GM12892 (cell line): ENCODE data around the gene RBM7.

Experiments
- POLR2A ChIP-seq: IDR thresholded peaks from 2 replicates; pipeline ENCODE4 v1.6.1; 2011; ENCODE audit warnings: low read depth, low read length, control low read depth
- TAF1 ChIP-seq: IDR thresholded peaks from 2 replicates; pipeline ENCODE4 v1.6.1; 2011; ENCODE audit warnings: low read depth, mild to moderate bottlenecking, control low read depth, low read length, borderline replicate concordance

DNA sequence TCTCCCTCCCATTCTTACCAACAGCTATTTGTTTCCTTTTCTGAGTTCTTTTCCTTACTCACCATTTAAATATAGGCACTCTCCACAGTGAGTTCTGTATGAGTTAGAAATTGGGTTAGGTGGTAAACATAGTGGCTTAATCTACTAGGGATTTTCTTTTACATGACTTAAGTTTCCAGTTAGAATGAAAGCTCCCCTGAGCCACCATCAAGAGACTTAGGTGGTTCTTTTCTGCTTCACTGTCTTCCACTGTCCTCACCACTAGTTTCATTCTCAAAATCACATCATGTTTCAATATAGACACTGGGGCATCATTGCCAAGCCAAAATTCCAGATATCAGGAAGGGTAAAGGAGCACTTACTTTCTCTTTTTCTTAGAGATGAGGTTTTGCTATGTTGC lies 29.8 kb downstream of the RBM7 start:
- no peak for TF ChIP-seq POLR2A
- no peak for TF ChIP-seq TAF1
